Keratinocyte (primary cell): ENCODE results near the gene CCDC69. TPM values are rescaled to one million over a fixed set of nuclear protein-coding genes. Genes with fewer than 3 reads are reported as not detected.

Source experiments
- DNase-seq: peaks from one replicate; pipeline ENCODE4 v3.0.0-alpha.2; 2011; ENCODE audit warnings: low read depth, missing footprints, low spot score
- FAIRE-seq: peaks from 2 replicates; lab custom pipeline; 2011; peaks lifted over from hg19 to GRCh38; lab: Jason Lieb, UNC
- H2AFZ ChIP-seq: 2 replicates; pipeline ENCODE4 v1.6.0; 2012; ENCODE audit warnings: low read length, control low read depth, inconsistent platforms; ENCODE audit not compliant: control insufficient read depth
- H3K27ac ChIP-seq: 2 replicates; pipeline ENCODE4 v1.5.1; 2011; ENCODE audit warnings: low read length; ENCODE audit not compliant: control insufficient read depth, insufficient read depth
- H3K27me3 ChIP-seq: 3 replicates; pipeline ENCODE4 v1.6.0; 2011; ENCODE audit warnings: low read length; ENCODE audit not compliant: control insufficient read depth, insufficient read depth; ENCODE audit errors: extremely low read depth
- H3K36me3 ChIP-seq, 2 experiments: 2 replicates in 1 of 2; 3 replicates in 1 of 2; pipeline ENCODE4 v1.5.1; 2011; ENCODE audit warnings: low read length in 2 of 2, mild to moderate bottlenecking in 1 of 2; ENCODE audit not compliant: control insufficient read depth in 2 of 2, insufficient read depth in 2 of 2; ENCODE audit errors: extremely low read depth in 1 of 2
- H3K4me1 ChIP-seq: 3 replicates; pipeline ENCODE4 v1.5.1; 2011; ENCODE audit warnings: low read length; ENCODE audit not compliant: control insufficient read depth, insufficient read depth; ENCODE audit errors: extremely low read depth
- H3K4me2 ChIP-seq: 3 replicates; pipeline ENCODE4 v1.6.0; 2011; ENCODE audit warnings: low read depth, low read length; ENCODE audit not compliant: control insufficient read depth, insufficient read depth; ENCODE audit errors: extremely low read depth
- H3K4me3 ChIP-seq, 3 experiments: fragments of 200-600 bp in 1 of 3; sonication (generic) in 1 of 3; 2 replicates in 2 of 3; 3 replicates in 1 of 3; pipeline ENCODE4 v1.5.1; 2011 to 2016; ENCODE audit warnings: low read length in 3 of 3, mild to moderate bottlenecking in 3 of 3, control low read depth in 2 of 3, inconsistent platforms in 1 of 3, low read depth in 1 of 3, mixed read lengths in 1 of 3, mixed run types in 1 of 3, moderate library complexity in 1 of 3; ENCODE audit not compliant: control insufficient read depth in 2 of 3, insufficient read depth in 2 of 3; ENCODE audit errors: extremely low read depth in 1 of 3
- H3K79me2 ChIP-seq: 2 replicates; pipeline ENCODE4 v1.6.0; 2012; ENCODE audit warnings: low read length; ENCODE audit not compliant: control insufficient read depth, insufficient read depth
- H3K9ac ChIP-seq: 3 replicates; pipeline ENCODE4 v1.6.0; 2011; ENCODE audit warnings: low read length; ENCODE audit not compliant: control insufficient read depth, insufficient read depth; ENCODE audit errors: extremely low read depth
- H3K9me1 ChIP-seq: 3 replicates; pipeline ENCODE4 v1.6.0; 2011; ENCODE audit warnings: low read length; ENCODE audit not compliant: control insufficient read depth, insufficient read depth; ENCODE audit errors: extremely low read depth
- H3K9me3 ChIP-seq: 2 replicates; pipeline ENCODE4 v1.5.1; 2012; ENCODE audit warnings: low read depth, low read length; ENCODE audit not compliant: control insufficient read depth
- H4K20me1 ChIP-seq: 3 replicates; pipeline ENCODE4 v1.6.0; 2011; ENCODE audit warnings: low read length; ENCODE audit not compliant: control insufficient read depth, insufficient read depth; ENCODE audit errors: extremely low read depth
- EZH2 ChIP-seq: IDR thresholded peaks from one replicate; pipeline ENCODE4 v1.6.1; 2012; ENCODE audit warnings: inconsistent platforms, mild to moderate bottlenecking, low read length, moderate library complexity
- dilution Hi-C: fragments of 300-500 bp; cut with MboI; formaldehyde crosslinking; loops from one replicate; pipeline ENCODE4 v1.7.0; 2020; ENCODE audit warnings: low sequenced_read_pairs; ENCODE audit not compliant: extremely low pct_ligation_motif_present
- polyA plus RNA-seq, 5 experiments: library from polyadenylated mRNA; depleted of rRNA in 3 of 5; stranded (reverse) in 3 of 5; stranded (forward) in 1 of 5; unstranded in 1 of 5; fragments of >200 nt; gene quantifications; 1 replicate in 1 of 5; 2 replicates in 3 of 5; 3 replicates in 1 of 5; pipeline versions ENCODE4 v1.2.1 to v1.2.3, GENCODE V29; 2011 to 2012; ENCODE audit warnings: missing spikeins in 2 of 5, low read depth in 1 of 5, low replicate concordance in 1 of 5
- TF ChIP-seq, protein P1 (sequence below), 3 experiments: IDR thresholded peaks in 1 of 3; conservative IDR thresholded peaks in 1 of 3; optimal IDR thresholded peaks in 1 of 3; 2 replicates in 2 of 3; 3 replicates in 1 of 3; pipeline versions ENCODE3 to v1.5.1; 2011; ENCODE audit warnings: low read length in 3 of 3, mild to moderate bottlenecking in 3 of 3, moderate library complexity in 2 of 3, control low read depth in 1 of 3, inconsistent platforms in 1 of 3; ENCODE audit not compliant: insufficient read depth in 2 of 3; ENCODE audit errors: extremely low read depth in 1 of 3

Gene CCDC69
- polyA plus RNA-seq, 1 donor (not counting 4 experiments of a cell fraction or from before 2014, with no cell fraction given), result 4.1 TPM

DNA sequence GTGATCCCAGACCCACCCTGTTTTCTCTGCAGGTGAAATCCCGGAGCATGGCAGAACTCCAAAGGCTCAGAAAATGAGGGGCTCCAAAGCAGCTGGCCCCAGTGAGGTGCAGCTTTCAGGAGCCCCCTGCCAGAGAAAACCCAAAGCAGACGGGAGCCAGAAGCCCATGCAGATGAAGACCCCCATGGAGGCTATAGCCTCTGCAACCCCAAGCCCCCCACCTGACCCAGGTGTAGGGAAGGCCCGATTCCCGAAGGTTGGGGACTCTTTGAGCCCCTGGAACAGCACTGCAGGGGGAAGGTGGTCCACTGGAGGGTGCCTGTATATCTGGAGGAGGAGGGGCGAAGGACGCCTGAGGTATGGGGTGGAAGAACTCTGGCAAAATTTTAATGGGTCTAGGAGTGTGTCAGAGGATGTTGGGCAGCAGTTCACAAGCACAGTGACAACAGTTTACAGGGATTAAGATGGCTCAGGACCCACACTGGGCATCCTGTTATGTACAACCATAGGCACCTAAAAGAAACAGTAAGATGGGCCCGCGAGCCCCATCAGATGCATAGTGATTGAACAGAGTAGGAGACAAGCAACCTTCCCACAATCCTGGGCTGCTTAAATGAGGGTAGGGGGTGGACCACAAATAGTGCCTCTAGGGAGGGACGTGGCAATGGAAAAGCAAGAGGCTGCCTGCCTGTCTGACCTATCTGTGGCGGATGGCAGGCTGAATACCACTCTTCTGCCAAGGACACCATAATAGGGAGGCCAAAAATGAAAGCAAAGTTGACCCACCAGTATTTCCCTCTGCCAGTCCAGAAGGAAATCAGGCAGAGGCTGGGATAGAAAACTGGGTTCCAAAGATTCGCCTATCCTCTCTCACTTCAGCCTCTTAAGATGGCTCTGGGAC lies 49.9 kb downstream of the CCDC69 start:
- Histone ChIP-seq H3K27ac (no peak overlapping the region), H4K20me1 (no peaks in the 10 kb centered on the region), H3K36me3 (no peaks in the 10 kb centered on the region), H2AFZ (no peak overlapping the region), H3K27me3 (no peaks in the 10 kb centered on the region), H3K79me2 (no peaks in the 10 kb centered on the region), H3K4me3 (no peak overlapping the region), H3K9me3 (no peaks in the 10 kb centered on the region), H3K9ac (no peak overlapping the region), H3K4me2 (no peak overlapping the region), H3K9me1 (no peaks in the 10 kb centered on the region), H3K4me1 (no peaks in the 10 kb centered on the region)
- TF ChIP-seq, protein P1, sequence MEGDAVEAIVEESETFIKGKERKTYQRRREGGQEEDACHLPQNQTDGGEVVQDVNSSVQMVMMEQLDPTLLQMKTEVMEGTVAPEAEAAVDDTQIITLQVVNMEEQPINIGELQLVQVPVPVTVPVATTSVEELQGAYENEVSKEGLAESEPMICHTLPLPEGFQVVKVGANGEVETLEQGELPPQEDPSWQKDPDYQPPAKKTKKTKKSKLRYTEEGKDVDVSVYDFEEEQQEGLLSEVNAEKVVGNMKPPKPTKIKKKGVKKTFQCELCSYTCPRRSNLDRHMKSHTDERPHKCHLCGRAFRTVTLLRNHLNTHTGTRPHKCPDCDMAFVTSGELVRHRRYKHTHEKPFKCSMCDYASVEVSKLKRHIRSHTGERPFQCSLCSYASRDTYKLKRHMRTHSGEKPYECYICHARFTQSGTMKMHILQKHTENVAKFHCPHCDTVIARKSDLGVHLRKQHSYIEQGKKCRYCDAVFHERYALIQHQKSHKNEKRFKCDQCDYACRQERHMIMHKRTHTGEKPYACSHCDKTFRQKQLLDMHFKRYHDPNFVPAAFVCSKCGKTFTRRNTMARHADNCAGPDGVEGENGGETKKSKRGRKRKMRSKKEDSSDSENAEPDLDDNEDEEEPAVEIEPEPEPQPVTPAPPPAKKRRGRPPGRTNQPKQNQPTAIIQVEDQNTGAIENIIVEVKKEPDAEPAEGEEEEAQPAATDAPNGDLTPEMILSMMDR (optimal IDR thresholded peaks at IDR 0.05 in 1 of 3, IDR thresholded peaks at IDR 0.05 in 1 of 3, conservative IDR thresholded peaks at IDR 0.05 in 1 of 3; ENCODE audit: extremely low read depth in 1 of 3, insufficient read depth in 2 of 3, low read length in 3 of 3), result no peak
- no peak for TF ChIP-seq EZH2
- dilution Hi-C loops, result no loop called here
- DNase-seq, result no peak
- FAIRE-seq, result no peak

DNA sequence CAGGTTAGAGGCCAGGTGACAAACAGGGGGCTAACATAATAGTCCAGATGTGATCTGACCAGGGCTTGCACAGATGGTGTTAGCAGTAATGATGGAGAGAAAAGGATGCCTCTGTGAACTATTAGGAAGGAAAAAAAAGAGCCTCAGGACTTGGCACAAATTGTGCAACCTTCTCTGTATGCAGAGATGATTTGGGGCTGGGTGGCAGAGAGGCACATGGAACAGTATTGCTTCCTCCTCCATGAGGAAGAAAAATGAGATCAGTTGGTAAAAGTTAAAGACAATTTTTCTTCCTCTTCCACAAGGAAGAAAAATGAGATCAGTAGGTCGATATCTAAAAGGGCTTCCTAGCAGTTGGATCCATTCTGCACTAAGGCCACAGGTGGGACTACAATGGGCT lies 52.4 kb downstream of the CCDC69 start:
- dilution Hi-C loops, result no loop called here
- H4K20me1 ChIP-seq, result no peaks in the 10 kb centered on the region
- no peak overlapping the region for H3K9ac ChIP-seq
- no peaks in the 10 kb centered on the region for H3K9me1 ChIP-seq
- no peaks in the 10 kb centered on the region for H3K36me3 ChIP-seq
- no peak overlapping the region for H3K27ac ChIP-seq
- TF ChIP-seq, protein P1 (optimal IDR thresholded peaks at IDR 0.05 in 1 of 3, IDR thresholded peaks at IDR 0.05 in 1 of 3, conservative IDR thresholded peaks at IDR 0.05 in 1 of 3; ENCODE audit: extremely low read depth in 1 of 3, insufficient read depth in 2 of 3, low read length in 3 of 3), result no peak
- no peak for TF ChIP-seq EZH2
- H3K4me3 ChIP-seq, result no peak overlapping the region
- H2AFZ ChIP-seq, result no peak overlapping the region
- H3K79me2 ChIP-seq, result no peaks in the 10 kb centered on the region
- H3K27me3 ChIP-seq, result no peaks in the 10 kb centered on the region
- no peaks in the 10 kb centered on the region for H3K9me3 ChIP-seq
- no peak for DNase-seq
- H3K4me2 ChIP-seq, result no peak overlapping the region
- H3K4me1 ChIP-seq, result no peaks in the 10 kb centered on the region
- no peak for FAIRE-seq
